ENCODE measurements around the gene TCF12. TPM values are rescaled to one million over a fixed set of nuclear protein-coding genes. Genes with fewer than 3 reads are reported as not detected.
"Not testable (repeated sequence)": the region's sequence is repeated elsewhere in the genome, so short reads cannot be mapped to it uniquely, and the experiment has no call there.

The TCF12 gene
- total RNA-seq, 3 donors from 2014 or later (not counting 1 experiment from before 2014, with no cell fraction given) = 84.1 to 111 (median 107) TPM

DNA sequence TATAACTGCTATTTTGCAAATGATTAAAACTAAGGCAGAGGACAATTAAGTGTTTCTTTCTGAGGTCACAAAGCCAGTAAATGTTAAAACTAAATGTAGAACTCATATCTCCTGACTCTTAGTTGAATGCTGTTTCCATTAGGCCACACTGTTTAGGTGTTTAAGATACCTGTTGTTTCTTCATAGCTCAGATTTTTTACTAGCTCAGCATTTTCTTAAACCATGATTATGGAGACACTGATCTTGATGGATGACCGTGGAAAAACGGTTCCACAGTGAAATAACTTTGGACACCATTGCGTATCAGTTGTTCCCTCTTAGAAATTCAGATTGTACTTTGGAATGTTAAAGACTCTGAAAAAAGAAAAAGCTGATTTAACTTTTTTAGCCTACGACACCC is 177.5 kb downstream of the TCF12 start:
- 92% methylated on average over 4 of the region's 4 CpGs for WGBS (ENCODE audit: insufficient coverage)
- DNase-seq (no peak), ATAC-seq (no peak)
- Histone ChIP-seq H3K36me3 (ENCODE audit: control insufficient read depth, insufficient read depth, low read length) (peaks cover 2% of the 10 kb centered on the region), H3K27me3 (ENCODE audit: control insufficient read depth, insufficient read depth, low read length) (no peaks in the 10 kb centered on the region), H3K4me3 (ENCODE audit: low read length) (no peak overlapping the region), H3K4me1 (ENCODE audit: control insufficient read depth, insufficient read depth, low read length) (no peaks in the 10 kb centered on the region), H3K9me3 (ENCODE audit: control insufficient read depth, insufficient read depth, low read length) (no peaks in the 10 kb centered on the region), H3K27ac (ENCODE audit: low read length) (no peak overlapping the region)
- TF ChIP-seq, protein P1, sequence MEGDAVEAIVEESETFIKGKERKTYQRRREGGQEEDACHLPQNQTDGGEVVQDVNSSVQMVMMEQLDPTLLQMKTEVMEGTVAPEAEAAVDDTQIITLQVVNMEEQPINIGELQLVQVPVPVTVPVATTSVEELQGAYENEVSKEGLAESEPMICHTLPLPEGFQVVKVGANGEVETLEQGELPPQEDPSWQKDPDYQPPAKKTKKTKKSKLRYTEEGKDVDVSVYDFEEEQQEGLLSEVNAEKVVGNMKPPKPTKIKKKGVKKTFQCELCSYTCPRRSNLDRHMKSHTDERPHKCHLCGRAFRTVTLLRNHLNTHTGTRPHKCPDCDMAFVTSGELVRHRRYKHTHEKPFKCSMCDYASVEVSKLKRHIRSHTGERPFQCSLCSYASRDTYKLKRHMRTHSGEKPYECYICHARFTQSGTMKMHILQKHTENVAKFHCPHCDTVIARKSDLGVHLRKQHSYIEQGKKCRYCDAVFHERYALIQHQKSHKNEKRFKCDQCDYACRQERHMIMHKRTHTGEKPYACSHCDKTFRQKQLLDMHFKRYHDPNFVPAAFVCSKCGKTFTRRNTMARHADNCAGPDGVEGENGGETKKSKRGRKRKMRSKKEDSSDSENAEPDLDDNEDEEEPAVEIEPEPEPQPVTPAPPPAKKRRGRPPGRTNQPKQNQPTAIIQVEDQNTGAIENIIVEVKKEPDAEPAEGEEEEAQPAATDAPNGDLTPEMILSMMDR (IDR thresholded peaks at IDR 0.05) = no peak
- H3K27ac Mint-ChIP-seq = no peak overlapping the region
- no peaks in the 10 kb centered on the region for H3K27me3 Mint-ChIP-seq (ENCODE audit: low read depth in 2 of 2)
- H3K9me3 Mint-ChIP-seq = no peaks in the 10 kb centered on the region
- no peak overlapping the region for H3K4me3 Mint-ChIP-seq
- intact Hi-C loops (cut with micrococcal nuclease) = no loop called here
- peaks cover 18% of the 10 kb centered on the region in 2 donors for H3K4me1 Mint-ChIP-seq
- H3K36me3 Mint-ChIP-seq = no peaks in the 10 kb centered on the region

DNA sequence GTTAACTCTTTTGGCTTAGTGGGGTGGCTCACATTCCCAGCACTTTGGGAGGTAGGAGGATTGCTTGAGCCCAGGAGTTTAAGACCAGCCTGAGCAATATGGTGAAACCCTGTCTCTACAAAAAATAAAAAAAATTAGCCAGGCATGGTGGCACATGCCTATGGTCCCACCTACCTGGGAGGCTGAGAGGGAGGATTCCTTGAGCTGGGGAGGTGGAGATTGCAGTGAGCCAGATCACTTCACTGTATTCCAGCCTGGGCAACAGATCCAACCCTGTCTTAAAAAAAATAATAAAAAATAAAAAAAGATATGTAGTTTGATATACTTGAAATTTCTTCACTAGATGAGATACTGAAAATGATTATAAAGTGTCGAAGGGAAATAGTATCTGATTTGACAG is 178.8 kb downstream of the TCF12 start:
- Histone ChIP-seq H3K9me3 (ENCODE audit: control insufficient read depth, insufficient read depth, low read length) (no peaks in the 10 kb centered on the region), H3K27me3 (ENCODE audit: control insufficient read depth, insufficient read depth, low read length) (no peaks in the 10 kb centered on the region), H3K36me3 (ENCODE audit: control insufficient read depth, insufficient read depth, low read length) (peaks cover 2% of the 10 kb centered on the region), H3K27ac (ENCODE audit: low read length) (no peak overlapping the region), H3K4me3 (ENCODE audit: low read length) (no peak overlapping the region), H3K4me1 (ENCODE audit: control insufficient read depth, insufficient read depth, low read length) (no peaks in the 10 kb centered on the region)
- 100% methylated on average over 1 of the region's 1 CpG for WGBS (ENCODE audit: insufficient coverage)
- H3K9me3 Mint-ChIP-seq = no peaks in the 10 kb centered on the region
- no peaks in the 10 kb centered on the region for H3K36me3 Mint-ChIP-seq
- TF ChIP-seq, protein P1 (IDR thresholded peaks at IDR 0.05) = no peak
- H3K4me1 Mint-ChIP-seq = peaks cover 10% of the 10 kb centered on the region in 2 donors
- H3K27ac Mint-ChIP-seq = no peak overlapping the region
- ATAC-seq = no peak
- no peak for DNase-seq
- H3K27me3 Mint-ChIP-seq (ENCODE audit: low read depth in 2 of 2) = no peaks in the 10 kb centered on the region
- H3K4me3 Mint-ChIP-seq = no peak overlapping the region
- intact Hi-C loops (cut with micrococcal nuclease) = no loop called here

DNA sequence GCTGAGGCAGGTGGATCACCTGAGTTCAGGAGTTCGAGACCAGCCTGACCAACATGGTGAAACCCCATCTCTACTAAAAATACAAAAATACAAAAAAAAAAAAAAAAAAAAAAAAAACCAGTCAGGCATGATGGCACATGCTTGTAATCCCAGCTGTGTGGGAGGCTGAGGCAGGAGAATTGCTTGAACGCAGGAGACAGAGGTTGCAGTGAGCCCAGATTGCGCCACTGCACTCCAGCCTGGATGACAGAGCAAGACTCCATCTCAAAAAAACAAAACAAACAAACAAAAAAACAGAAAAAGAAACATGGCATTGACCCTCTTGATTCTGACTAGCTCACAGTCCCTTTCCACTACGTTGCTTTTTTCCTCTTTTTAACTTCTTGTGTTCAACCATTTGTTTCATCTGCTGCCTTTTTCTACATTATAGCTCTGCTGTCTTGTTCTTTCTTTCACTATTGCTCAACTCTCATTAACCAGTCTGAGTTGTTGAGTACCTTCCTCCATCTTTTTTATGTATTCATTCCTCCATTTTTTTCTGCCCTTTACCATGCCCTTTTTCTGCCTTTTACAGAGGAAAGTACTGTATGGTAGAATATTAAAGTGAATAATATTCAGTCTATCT is 179.6 kb downstream of the TCF12 start:
- H3K27me3 ChIP-seq (ENCODE audit: control insufficient read depth, insufficient read depth, low read length); H3K4me3 Mint-ChIP-seq; H3K9me3 ChIP-seq (ENCODE audit: control insufficient read depth, insufficient read depth, low read length); H3K4me3 ChIP-seq (ENCODE audit: low read length); H3K9me3 Mint-ChIP-seq; H3K27me3 Mint-ChIP-seq (ENCODE audit: low read depth in 2 of 2); H3K27ac ChIP-seq (ENCODE audit: low read length); DNase-seq; H3K27ac Mint-ChIP-seq; H3K36me3 Mint-ChIP-seq; intact Hi-C loops (cut with micrococcal nuclease); ATAC-seq; H3K36me3 ChIP-seq (ENCODE audit: control insufficient read depth, insufficient read depth, low read length); H3K4me1 ChIP-seq (ENCODE audit: control insufficient read depth, insufficient read depth, low read length): not testable (repeated sequence)
- WGBS (ENCODE audit: insufficient coverage) = 77% methylated on average over 3 of the region's 4 CpGs
- H3K4me1 Mint-ChIP-seq = peaks cover 4 to 10% of the 10 kb centered on the region in 2 donors

DNA sequence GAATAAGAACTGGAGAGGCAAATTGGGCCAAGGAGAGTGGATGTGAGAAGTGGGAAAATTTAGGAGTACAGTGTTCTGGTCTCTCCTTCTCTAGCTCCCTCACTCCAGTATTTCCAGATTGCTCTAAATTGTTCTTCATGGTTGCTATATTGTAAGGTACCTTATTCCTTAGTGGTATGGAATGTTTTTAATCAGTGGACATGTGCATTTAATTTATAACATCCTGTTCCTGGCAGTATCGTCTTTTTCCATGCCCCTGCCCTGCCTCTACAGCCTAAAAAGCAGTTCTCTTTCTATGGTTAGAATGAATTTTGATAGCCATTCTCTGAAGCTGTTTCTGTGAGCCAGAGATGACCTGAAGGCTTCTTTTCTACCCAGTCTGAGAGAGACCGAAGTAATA is 180.5 kb downstream of the TCF12 start:
- Mint-ChIP-seq H3K4me1 (peaks cover 10 to 12% of the 10 kb centered on the region in 2 donors), H3K27me3 (ENCODE audit: low read depth in 2 of 2) (no peaks in the 10 kb centered on the region), H3K36me3 (no peaks in the 10 kb centered on the region), H3K9me3 (no peaks in the 10 kb centered on the region), H3K4me3 (no peak overlapping the region), H3K27ac (no peak overlapping the region)
- TF ChIP-seq, protein P1 (IDR thresholded peaks at IDR 0.05) = no peak
- Histone ChIP-seq H3K9me3 (ENCODE audit: control insufficient read depth, insufficient read depth, low read length) (no peaks in the 10 kb centered on the region), H3K27me3 (ENCODE audit: control insufficient read depth, insufficient read depth, low read length) (no peaks in the 10 kb centered on the region), H3K4me1 (ENCODE audit: control insufficient read depth, insufficient read depth, low read length) (no peaks in the 10 kb centered on the region), H3K36me3 (ENCODE audit: control insufficient read depth, insufficient read depth, low read length) (peaks cover under 1% of the 10 kb centered on the region), H3K4me3 (ENCODE audit: low read length) (no peak overlapping the region), H3K27ac (ENCODE audit: low read length) (no peak overlapping the region)
- DNase-seq (no peak), ATAC-seq (no peak)
- WGBS (ENCODE audit: insufficient coverage) = 100% methylated on average over 1 of the region's 2 CpGs
- intact Hi-C loops (cut with micrococcal nuclease) = no loop called here
